Measurements from ENCODE around the gene DCTN4.
A peak's percentile ranks its signal among the peaks of the same experiment; 100 is the strongest.
"Not testable (repeated sequence)": the region's sequence is repeated elsewhere in the genome, so short reads cannot be mapped to it uniquely, and the experiment has no call there.

DCTN4 gene

GRCh38 chr5:150758531-150759333 lies at the start of gene DCTN4:
TSS of gene DCTN4 (minus strand) at chr5:150759017. CDS start at chr5:150758993, 24 bp downstream.
- Mint-ChIP-seq H3K4me1 (ENCODE audit: low read depth) (peaks cover 33% of the 10 kb centered on the region), H3K27me3 (no peaks in the 10 kb centered on the region), H3K9me3 (no peaks in the 10 kb centered on the region), H3K27ac (peak within 1 kb of the TSS; percentile 27), H3K36me3 (ENCODE audit: low read depth) (peaks cover 30% of the 10 kb centered on the region), H3K4me3 (no peak within 1 kb of the TSS)

GRCh38 chr5:150804388-150804787 lies 45.6 kb upstream of the DCTN4 start:
- Mint-ChIP-seq H3K27ac (no peak overlapping the region), H3K4me1 (ENCODE audit: low read depth) (peaks cover 8% of the 10 kb centered on the region), H3K36me3 (ENCODE audit: low read depth) (no peaks in the 10 kb centered on the region), H3K27me3 (peaks cover 6% of the 10 kb centered on the region), H3K4me3 (no peak overlapping the region), H3K9me3 (no peaks in the 10 kb centered on the region)

- Mint-ChIP-seq H3K27me3 (peaks cover 3% of the 10 kb centered on the region), H3K4me1 (ENCODE audit: low read depth) (peaks cover 15% of the 10 kb centered on the region), H3K4me3 (no peak overlapping the region), H3K27ac (no peak overlapping the region), H3K36me3 (ENCODE audit: low read depth) (peaks cover 4% of the 10 kb centered on the region), H3K9me3 (no peaks in the 10 kb centered on the region)
Observed at GRCh38 chr5:150801117-150801927, 42.5 kb upstream of the DCTN4 start.

- no peak overlapping the region for H3K4me3 Mint-ChIP-seq
- H3K9me3 Mint-ChIP-seq: no peaks in the 10 kb centered on the region
- peaks cover 15% of the 10 kb centered on the region for H3K4me1 Mint-ChIP-seq (ENCODE audit: low read depth)
- H3K36me3 Mint-ChIP-seq (ENCODE audit: low read depth): peaks cover 11% of the 10 kb centered on the region
- H3K27me3 Mint-ChIP-seq: no peaks in the 10 kb centered on the region
- no peak overlapping the region for H3K27ac Mint-ChIP-seq
Observed at GRCh38 chr5:150797384-150797783, 38.6 kb upstream of the DCTN4 start.

- Mint-ChIP-seq H3K36me3 (ENCODE audit: low read depth) (peaks cover 11% of the 10 kb centered on the region), H3K4me1 (ENCODE audit: low read depth) (peaks cover 23% of the 10 kb centered on the region), H3K27me3 (no peaks in the 10 kb centered on the region), H3K4me3 (no peak overlapping the region), H3K9me3 (no peaks in the 10 kb centered on the region), H3K27ac (no peak overlapping the region)
Observed at GRCh38 chr5:150794927-150795326, 36.1 kb upstream of the DCTN4 start.

GRCh38 chr5:150793423-150793888 lies 34.6 kb upstream of the DCTN4 start:
- not testable (repeated sequence) for H3K4me3 Mint-ChIP-seq, H3K27ac Mint-ChIP-seq, H3K9me3 Mint-ChIP-seq, H3K27me3 Mint-ChIP-seq
- peaks cover 11% of the 10 kb centered on the region for H3K36me3 Mint-ChIP-seq (ENCODE audit: low read depth)
- peaks cover 38% of the 10 kb centered on the region for H3K4me1 Mint-ChIP-seq (ENCODE audit: low read depth)

GRCh38 chr5:150791536-150791935 lies 32.7 kb upstream of the DCTN4 start:
- H3K9me3 Mint-ChIP-seq: no peaks in the 10 kb centered on the region
- H3K27me3 Mint-ChIP-seq: no peaks in the 10 kb centered on the region
- peak overlapping the region; percentile 61 for H3K27ac Mint-ChIP-seq
- H3K36me3 Mint-ChIP-seq (ENCODE audit: low read depth): peaks cover 7% of the 10 kb centered on the region
- peaks cover 49% of the 10 kb centered on the region for H3K4me1 Mint-ChIP-seq (ENCODE audit: low read depth)
- H3K4me3 Mint-ChIP-seq: no peak overlapping the region

- peaks cover 16% of the 10 kb centered on the region for H3K36me3 Mint-ChIP-seq (ENCODE audit: low read depth)
- H3K27me3 Mint-ChIP-seq: no peaks in the 10 kb centered on the region
- peak overlapping the region; percentile 93 for H3K27ac Mint-ChIP-seq
- H3K4me3 Mint-ChIP-seq: peak overlapping the region; percentile 78
- H3K9me3 Mint-ChIP-seq: peaks cover 4% of the 10 kb centered on the region
- peaks cover 58% of the 10 kb centered on the region for H3K4me1 Mint-ChIP-seq (ENCODE audit: low read depth)
Observed at GRCh38 chr5:150789943-150790611, 31.3 kb upstream of the DCTN4 start.

GRCh38 chr5:150789450-150789849 lies 30.6 kb upstream of the DCTN4 start:
- peak overlapping the region; percentile 93 for H3K27ac Mint-ChIP-seq
- peaks cover 16% of the 10 kb centered on the region for H3K36me3 Mint-ChIP-seq (ENCODE audit: low read depth)
- peaks cover 63% of the 10 kb centered on the region for H3K4me1 Mint-ChIP-seq (ENCODE audit: low read depth)
- peaks cover 4% of the 10 kb centered on the region for H3K9me3 Mint-ChIP-seq
- H3K27me3 Mint-ChIP-seq: no peaks in the 10 kb centered on the region
- H3K4me3 Mint-ChIP-seq: peak overlapping the region; percentile 78

GRCh38 chr5:150788977-150789376 lies 30.2 kb upstream of the DCTN4 start:
- Mint-ChIP-seq H3K4me1 (ENCODE audit: low read depth) (peaks cover 68% of the 10 kb centered on the region), H3K4me3 (no peak overlapping the region), H3K27ac (peak overlapping the region; percentile 93), H3K36me3 (ENCODE audit: low read depth) (peaks cover 15% of the 10 kb centered on the region), H3K9me3 (peaks cover 4% of the 10 kb centered on the region), H3K27me3 (no peaks in the 10 kb centered on the region)

- no peak overlapping the region for H3K4me3 Mint-ChIP-seq
- H3K27me3 Mint-ChIP-seq: no peaks in the 10 kb centered on the region
- no peak overlapping the region for H3K27ac Mint-ChIP-seq
- H3K4me1 Mint-ChIP-seq (ENCODE audit: low read depth): peaks cover 81% of the 10 kb centered on the region
- peaks cover 9% of the 10 kb centered on the region for H3K36me3 Mint-ChIP-seq (ENCODE audit: low read depth)
- peaks cover 4% of the 10 kb centered on the region for H3K9me3 Mint-ChIP-seq
Observed at GRCh38 chr5:150787656-150788055, 28.8 kb upstream of the DCTN4 start.

GRCh38 chr5:150786876-150787275 lies 28.1 kb upstream of the DCTN4 start:
- Mint-ChIP-seq H3K36me3 (ENCODE audit: low read depth) (peaks cover 9% of the 10 kb centered on the region), H3K4me3 (no peak overlapping the region), H3K27ac (no peak overlapping the region), H3K9me3 (peaks cover 4% of the 10 kb centered on the region), H3K4me1 (ENCODE audit: low read depth) (peaks cover 89% of the 10 kb centered on the region), H3K27me3 (no peaks in the 10 kb centered on the region)

GRCh38 chr5:150785950-150786349 lies 27.1 kb upstream of the DCTN4 start:
- H3K4me3 Mint-ChIP-seq: no peak overlapping the region
- peaks cover 9% of the 10 kb centered on the region for H3K36me3 Mint-ChIP-seq (ENCODE audit: low read depth)
- peaks cover 91% of the 10 kb centered on the region for H3K4me1 Mint-ChIP-seq (ENCODE audit: low read depth)
- no peaks in the 10 kb centered on the region for H3K27me3 Mint-ChIP-seq
- H3K9me3 Mint-ChIP-seq: peaks cover 4% of the 10 kb centered on the region
- H3K27ac Mint-ChIP-seq: peak overlapping the region; percentile 42

GRCh38 chr5:150783422-150783928 lies 24.7 kb upstream of the DCTN4 start:
- peaks cover 88% of the 10 kb centered on the region for H3K4me1 Mint-ChIP-seq (ENCODE audit: low read depth)
- peak overlapping the region; percentile 64 for H3K4me3 Mint-ChIP-seq
- H3K27ac Mint-ChIP-seq: peak overlapping the region; percentile 85
- no peaks in the 10 kb centered on the region for H3K27me3 Mint-ChIP-seq
- peaks cover 4% of the 10 kb centered on the region for H3K9me3 Mint-ChIP-seq
- peaks cover 9% of the 10 kb centered on the region for H3K36me3 Mint-ChIP-seq (ENCODE audit: low read depth)
